GM12865 (cell line): ENCODE measurements around the gene CRB3.
"Not testable (repeated sequence)": the region's sequence is repeated elsewhere in the genome, so short reads cannot be mapped to it uniquely, and the experiment has no call there.

ENCODE experiments used
- DNase-seq: peaks from one replicate; pipeline ENCODE4 v3.0.0; 2010; ENCODE audit warnings: low read depth
- H3K4me3 ChIP-seq: 2 replicates; pipeline ENCODE4 v1.5.1; 2011; ENCODE audit warnings: mild to moderate bottlenecking, low read depth, low read length, control low read depth
- TF ChIP-seq, protein P1 (sequence below): IDR thresholded peaks from 2 replicates; pipeline ENCODE4 v1.5.1; 2011; ENCODE audit warnings: low read length, control low read depth, low read depth, inconsistent platforms; ENCODE audit not compliant: insufficient read depth; ENCODE audit errors: missing control alignments

Gene CRB3

DNA sequence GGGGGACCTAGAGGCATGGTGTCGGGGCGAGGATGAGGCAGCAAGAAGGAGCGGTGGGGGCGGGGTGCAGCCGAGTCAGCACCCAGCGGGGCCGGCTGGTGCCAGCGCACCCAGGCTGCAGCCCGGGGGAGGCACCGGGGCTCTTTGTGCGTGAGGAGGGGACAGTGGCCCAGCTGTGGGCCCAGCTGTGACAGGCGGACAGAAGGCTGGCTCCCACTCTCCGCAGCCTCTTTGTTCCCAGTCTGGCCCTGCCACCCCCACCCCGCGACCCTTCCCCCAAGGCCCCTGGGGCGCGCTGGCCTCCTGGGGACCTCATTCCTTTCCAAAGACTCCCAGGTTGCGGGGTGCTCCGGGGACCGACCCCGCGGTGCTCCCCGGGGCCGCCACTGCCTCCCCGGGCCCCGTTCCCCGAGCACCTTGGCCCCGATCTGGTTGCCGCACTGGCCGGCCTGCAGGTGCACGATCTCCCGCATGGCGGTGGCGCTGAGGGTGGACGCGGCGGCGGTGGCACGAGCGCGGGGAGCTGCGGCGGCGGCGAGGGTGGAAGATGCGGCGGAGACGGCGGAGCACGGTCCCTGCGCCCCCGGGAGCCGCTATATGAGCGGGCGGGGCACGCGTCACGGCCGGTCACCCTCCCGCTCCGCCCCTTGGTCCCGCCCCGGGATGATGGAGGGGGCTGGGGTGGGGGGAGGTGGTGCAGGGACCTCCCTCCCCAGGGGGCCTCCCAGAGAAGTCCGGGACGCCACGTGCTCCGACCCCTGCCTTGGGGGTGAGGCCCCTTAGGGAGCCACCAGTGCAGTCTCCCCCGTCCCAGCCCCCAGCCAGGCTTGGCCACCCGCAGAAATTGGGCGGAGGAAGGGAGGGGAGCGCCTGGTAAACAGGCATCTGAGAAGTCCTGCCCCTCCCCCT, 37.9 kb downstream of the CRB3 start, which contains the start of gene TUBB4A:
Gene TUBB4A, minus strand, starts transcription at position 570 of the 909 bp plus-strand sequence. Its CDS starts 97 bp downstream, at position 473.
- peak within 1 kb of the TSS; percentile 66 for H3K4me3 ChIP-seq
- DNase-seq: peak; percentile 38
- TF ChIP-seq, protein P1, sequence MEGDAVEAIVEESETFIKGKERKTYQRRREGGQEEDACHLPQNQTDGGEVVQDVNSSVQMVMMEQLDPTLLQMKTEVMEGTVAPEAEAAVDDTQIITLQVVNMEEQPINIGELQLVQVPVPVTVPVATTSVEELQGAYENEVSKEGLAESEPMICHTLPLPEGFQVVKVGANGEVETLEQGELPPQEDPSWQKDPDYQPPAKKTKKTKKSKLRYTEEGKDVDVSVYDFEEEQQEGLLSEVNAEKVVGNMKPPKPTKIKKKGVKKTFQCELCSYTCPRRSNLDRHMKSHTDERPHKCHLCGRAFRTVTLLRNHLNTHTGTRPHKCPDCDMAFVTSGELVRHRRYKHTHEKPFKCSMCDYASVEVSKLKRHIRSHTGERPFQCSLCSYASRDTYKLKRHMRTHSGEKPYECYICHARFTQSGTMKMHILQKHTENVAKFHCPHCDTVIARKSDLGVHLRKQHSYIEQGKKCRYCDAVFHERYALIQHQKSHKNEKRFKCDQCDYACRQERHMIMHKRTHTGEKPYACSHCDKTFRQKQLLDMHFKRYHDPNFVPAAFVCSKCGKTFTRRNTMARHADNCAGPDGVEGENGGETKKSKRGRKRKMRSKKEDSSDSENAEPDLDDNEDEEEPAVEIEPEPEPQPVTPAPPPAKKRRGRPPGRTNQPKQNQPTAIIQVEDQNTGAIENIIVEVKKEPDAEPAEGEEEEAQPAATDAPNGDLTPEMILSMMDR: no peak

DNA sequence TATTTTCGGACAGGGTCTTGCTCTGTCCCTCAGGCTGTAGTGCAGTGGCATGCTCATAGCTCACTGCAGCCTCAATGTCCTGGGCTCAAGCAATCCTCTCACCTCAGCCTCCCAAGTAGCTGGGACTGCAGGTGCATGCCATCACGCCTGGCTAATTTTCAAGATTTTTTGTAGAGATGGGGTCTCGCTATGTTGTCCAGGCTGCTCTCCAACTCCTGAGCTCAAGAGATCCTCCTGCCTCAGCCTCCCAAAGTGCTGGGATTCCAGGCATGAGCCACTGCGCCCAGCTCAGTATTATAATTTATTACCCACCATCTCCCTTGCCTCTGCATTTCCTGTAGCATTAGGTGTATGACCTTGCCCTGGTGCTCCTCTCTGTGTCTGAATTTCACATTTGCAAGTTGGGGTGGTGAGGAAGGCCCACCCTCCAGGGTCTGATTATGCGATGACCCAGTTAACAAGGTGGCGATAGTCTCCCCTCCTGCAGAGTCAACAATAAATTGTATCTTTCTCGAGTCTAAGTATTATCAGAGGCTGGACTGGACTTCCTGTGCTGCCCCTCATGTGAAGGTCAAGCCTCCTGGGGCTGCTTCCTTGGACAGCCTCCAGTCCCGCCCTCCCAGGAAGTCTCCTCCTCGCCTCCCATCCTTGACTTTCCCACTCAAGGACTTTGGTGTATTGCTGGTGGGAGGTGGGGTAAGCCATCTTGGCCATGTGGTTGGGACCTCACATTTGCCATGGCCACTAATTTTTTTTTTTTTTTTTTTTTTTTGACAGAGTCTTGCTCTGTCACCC, 39.5 kb downstream of the CRB3 start:
- no peak for DNase-seq
- TF ChIP-seq, protein P1: no peak

DNA sequence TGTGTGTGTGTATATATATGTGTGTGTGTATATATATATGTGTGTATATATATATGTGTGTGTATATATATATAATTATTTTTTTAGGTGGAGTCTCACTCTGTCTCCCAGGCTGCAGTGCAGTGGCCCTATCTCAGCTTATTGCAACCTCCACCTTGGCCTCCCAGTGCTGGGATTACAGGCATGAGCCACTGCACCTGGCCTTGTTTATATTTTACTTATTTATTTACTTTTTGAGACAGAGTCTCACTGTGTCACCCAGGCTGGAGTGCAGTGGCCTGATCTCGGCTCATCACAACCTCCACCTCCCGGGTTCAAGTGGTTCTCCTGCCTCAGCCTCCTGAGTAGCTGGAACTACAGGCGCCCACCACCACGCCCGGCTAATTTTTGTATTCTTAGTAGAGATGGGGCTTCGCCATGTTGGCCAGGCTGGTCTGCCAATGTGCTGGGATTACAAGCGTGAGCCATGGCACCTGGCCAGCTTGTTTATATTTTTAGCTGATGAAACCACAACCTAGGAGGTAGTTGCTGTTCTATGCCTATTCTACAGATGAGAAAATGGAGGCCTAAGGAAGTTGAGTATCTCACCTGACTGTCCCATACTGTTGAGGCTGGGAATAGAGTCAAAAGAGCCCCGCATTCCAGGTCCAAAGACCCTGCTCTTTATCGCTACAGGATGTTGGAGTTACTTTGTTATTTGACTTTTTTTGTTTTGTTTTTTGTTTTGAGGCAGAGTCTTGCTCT, 44.1 kb downstream of the CRB3 start:
- not testable (repeated sequence) for DNase-seq, H3K4me3 ChIP-seq

More for the DNA sequence above, 39.5 kb downstream of the CRB3 start:
- no peak overlapping the region for H3K4me3 ChIP-seq

DNA sequence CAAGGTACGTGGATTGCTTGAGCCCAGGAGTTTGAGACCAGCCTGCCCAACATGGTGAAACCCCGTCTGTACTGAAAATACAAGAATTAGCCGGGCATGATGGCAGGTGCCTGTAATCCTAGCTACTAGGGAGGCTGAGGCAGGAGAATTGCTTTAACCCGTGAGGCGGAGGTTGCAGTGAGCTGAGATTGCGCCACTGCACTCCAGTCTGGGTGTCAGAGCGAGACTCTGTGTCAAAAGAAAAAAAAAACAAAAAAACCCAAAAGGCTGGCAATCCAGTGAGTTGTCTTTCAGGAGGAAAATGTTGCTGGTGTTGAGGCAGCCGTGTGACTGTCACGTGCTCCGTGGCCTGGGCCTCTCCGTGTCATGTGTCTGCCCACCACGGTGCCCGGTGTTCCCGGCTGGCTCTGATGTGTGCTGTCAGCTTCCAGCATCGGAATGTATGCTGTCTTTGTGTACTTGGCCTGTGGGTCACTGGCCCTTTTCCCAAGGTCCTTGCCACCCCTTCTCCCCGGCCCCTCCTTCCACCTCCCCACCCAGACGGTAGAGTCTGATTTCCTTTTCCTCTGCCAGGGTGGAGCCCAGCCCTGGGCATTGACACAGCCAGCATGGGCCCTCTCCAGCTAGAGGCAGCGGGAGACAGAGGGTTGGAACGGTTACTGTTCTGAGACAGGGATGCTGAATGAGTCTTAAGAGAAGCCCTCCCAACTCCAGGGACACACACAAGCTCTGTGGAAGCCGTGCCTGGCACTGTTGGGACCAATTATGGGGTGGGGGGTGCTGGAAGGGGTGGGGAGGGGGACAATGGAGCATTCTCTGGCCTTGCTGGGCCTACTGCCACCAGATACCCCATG, 45.3 kb downstream of the CRB3 start:
- no peak overlapping the region for H3K4me3 ChIP-seq
- TF ChIP-seq, protein P1: no peak
- DNase-seq: no peak

DNA sequence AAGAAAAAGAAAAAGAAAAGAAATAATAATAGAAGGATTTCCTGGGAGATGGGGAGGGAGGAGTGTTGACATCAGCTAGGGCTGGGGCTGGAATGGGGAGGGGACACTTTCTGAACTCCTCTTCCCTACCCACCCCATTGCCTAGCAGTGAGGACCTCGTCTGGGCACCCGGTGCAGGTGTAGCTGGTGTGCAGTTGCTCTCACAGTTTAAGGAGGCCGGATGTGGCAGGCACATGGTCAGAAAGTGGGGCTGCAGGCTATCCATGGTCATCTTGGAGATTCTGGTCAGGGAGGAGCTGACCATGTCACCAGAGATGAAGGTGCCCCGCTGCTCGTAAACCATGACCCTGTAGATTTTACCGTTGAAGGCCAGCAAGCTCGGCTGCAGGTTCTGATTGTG, 46.5 kb downstream of the CRB3 start:
- no peak for DNase-seq
- no peak overlapping the region for H3K4me3 ChIP-seq
- TF ChIP-seq, protein P1: no peak

DNA sequence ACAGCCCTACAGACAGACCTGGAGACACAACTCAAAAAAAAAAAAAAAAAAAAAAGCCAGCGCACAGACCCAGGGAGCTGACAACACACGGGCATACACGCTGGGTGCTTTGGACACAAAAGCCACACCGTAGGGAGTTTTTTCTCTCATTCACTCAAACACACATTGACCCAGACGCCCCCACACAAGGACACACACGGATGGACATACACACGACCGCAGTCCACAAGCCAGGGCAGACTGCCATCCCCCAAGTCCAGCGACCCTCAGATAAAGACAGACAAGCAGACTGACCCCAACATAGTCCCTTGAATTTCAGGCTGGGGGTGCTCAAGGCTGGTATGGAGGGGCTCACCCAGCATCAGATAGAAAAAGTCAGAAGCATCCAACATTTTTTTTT, 50.0 kb downstream of the CRB3 start:
- no peak overlapping the region for H3K4me3 ChIP-seq
- no peak for DNase-seq
- TF ChIP-seq, protein P1: no peak
